ENCODE measurements around the gene OR10G6. TPM values are rescaled to one million over a fixed set of nuclear protein-coding genes. Genes with fewer than 3 reads are reported as not detected.

OR10G6 gene, protein sequence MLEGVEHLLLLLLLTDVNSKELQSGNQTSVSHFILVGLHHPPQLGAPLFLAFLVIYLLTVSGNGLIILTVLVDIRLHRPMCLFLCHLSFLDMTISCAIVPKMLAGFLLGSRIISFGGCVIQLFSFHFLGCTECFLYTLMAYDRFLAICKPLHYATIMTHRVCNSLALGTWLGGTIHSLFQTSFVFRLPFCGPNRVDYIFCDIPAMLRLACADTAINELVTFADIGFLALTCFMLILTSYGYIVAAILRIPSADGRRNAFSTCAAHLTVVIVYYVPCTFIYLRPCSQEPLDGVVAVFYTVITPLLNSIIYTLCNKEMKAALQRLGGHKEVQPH
- not detected for total RNA-seq
- long read RNA-seq, donor 1 = 0 reads
- long read RNA-seq, donor 2 = 0 reads

DNA sequence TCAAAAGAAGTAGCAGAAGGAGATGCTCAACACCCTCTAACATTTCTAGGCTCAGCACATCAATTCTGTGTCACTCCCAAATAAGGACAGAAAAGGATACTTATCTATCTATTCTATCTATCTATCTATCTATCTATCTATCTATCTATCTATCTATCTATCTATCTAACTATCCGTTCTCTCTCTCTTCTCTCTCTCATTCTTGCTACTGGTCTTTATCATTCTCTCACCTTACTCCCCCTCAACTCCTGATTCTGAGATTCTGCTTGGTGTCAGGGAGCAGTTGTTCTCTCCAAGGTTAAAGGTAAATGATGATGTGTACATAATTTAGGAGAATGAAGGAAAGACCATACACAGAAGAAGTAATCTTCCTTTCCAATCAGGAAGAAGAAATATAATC is at the start of gene OR10G6:
TSS of gene OR10G6 (minus strand) at position 43 of the 400 bp plus-strand sequence. CDS start at position 43, 0 bp downstream.
- ATAC-seq (no peak), DNase-seq (no peak)
- TF ChIP-seq, protein P1, sequence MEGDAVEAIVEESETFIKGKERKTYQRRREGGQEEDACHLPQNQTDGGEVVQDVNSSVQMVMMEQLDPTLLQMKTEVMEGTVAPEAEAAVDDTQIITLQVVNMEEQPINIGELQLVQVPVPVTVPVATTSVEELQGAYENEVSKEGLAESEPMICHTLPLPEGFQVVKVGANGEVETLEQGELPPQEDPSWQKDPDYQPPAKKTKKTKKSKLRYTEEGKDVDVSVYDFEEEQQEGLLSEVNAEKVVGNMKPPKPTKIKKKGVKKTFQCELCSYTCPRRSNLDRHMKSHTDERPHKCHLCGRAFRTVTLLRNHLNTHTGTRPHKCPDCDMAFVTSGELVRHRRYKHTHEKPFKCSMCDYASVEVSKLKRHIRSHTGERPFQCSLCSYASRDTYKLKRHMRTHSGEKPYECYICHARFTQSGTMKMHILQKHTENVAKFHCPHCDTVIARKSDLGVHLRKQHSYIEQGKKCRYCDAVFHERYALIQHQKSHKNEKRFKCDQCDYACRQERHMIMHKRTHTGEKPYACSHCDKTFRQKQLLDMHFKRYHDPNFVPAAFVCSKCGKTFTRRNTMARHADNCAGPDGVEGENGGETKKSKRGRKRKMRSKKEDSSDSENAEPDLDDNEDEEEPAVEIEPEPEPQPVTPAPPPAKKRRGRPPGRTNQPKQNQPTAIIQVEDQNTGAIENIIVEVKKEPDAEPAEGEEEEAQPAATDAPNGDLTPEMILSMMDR (IDR thresholded peaks at IDR 0.05) = no peak
- Histone ChIP-seq H3K4me1 (ENCODE audit: low read depth) (no peaks in the 10 kb centered on the region), H3K4me3 (no peak within 1 kb of the TSS), H3K9me3 (no peaks in the 10 kb centered on the region), H3K36me3 (ENCODE audit: low read depth) (no peaks in the 10 kb centered on the region)
- intact Hi-C loops (cut with DNase I, micrococcal nuclease) = no loop called here

DNA sequence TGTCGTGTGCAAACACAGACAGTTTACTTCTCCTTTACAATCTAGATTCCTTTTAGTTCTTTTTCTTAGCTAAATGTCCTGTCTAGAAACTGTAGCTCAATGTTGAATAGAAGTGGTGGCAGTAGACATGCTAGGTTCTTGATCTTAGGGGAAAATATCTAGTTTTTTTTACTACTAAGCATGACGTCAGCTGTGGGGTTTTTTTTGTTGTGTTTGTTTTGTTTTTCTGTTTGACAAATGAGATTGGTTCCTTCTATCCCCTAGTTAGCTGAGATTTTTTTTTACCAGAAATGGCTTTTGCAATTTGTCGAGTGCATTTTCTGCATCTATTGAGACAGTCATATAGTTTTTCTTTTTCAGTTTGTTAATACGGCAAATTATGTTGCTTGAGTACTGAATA is 48.5 kb upstream of the OR10G6 start:
- Histone ChIP-seq H3K4me3 (no peak overlapping the region), H3K36me3 (ENCODE audit: low read depth) (no peaks in the 10 kb centered on the region), H3K4me1 (ENCODE audit: low read depth) (no peaks in the 10 kb centered on the region), H3K9me3 (no peaks in the 10 kb centered on the region)
- intact Hi-C loops (cut with DNase I, micrococcal nuclease) = no loop called here
- DNase-seq = no peak
- ATAC-seq = no peak
- TF ChIP-seq, protein P1 (IDR thresholded peaks at IDR 0.05) = no peak

DNA sequence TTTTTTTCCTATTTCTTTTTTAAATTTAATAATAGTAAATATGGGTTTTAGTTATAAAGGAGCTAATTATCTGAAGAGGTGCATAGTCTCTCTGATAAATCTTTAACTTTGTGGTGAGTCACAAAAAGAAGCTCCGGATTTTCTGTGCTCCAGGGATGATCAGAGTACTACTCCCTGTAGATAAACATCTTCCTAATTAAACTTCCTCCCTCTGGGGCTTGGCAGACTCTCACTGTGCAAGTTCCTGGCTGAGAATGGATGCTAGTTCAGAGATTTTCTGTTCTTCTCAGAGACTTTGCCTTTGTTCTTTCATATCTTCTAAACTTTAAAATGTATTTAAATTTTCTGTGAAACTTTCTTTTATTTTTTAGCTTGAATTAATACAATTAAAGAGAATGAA is 46.3 kb upstream of the OR10G6 start, which contains the start of gene OR10G7:
TSS of gene OR10G7 (minus strand) at position 72 of the 400 bp plus-strand sequence. CDS start 2,324 bp downstream, outside the sequence.
- no peak for DNase-seq
- H3K9me3 ChIP-seq = no peaks in the 10 kb centered on the region
- no peaks in the 10 kb centered on the region for H3K4me1 ChIP-seq (ENCODE audit: low read depth)
- no peak for ATAC-seq
- TF ChIP-seq, protein P1 (IDR thresholded peaks at IDR 0.05) = no peak
- intact Hi-C loops (cut with DNase I, micrococcal nuclease) = no loop called here
- no peaks in the 10 kb centered on the region for H3K36me3 ChIP-seq (ENCODE audit: low read depth)
- no peak within 1 kb of the TSS for H3K4me3 ChIP-seq

DNA sequence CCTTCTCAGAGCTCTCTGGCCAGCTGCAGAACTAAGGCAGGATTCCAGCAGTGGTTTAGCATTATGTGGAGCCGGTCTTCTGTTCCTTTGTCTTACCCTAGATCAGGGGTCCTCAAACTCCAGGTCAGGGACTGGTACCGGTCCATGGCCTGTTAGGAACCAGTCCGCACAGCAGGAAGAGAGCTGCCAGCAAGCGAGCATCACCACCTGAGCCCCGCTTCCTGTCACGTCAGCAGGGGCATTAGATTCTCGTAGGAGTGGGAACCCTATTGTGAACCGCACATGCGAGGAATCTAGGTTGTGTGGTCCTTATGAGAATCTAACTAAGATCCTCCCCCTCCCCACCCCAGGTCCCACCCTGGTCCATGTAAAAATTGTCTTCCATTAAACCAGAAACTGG is 44.6 kb upstream of the OR10G6 start:
- TF ChIP-seq, protein P1 (IDR thresholded peaks at IDR 0.05) = no peak
- Histone ChIP-seq H3K36me3 (ENCODE audit: low read depth) (no peaks in the 10 kb centered on the region), H3K4me3 (no peak overlapping the region), H3K9me3 (no peaks in the 10 kb centered on the region), H3K4me1 (ENCODE audit: low read depth) (no peaks in the 10 kb centered on the region)
- no peak for DNase-seq
- ATAC-seq = no peak
- intact Hi-C loops (cut with DNase I, micrococcal nuclease) = no loop called here

DNA sequence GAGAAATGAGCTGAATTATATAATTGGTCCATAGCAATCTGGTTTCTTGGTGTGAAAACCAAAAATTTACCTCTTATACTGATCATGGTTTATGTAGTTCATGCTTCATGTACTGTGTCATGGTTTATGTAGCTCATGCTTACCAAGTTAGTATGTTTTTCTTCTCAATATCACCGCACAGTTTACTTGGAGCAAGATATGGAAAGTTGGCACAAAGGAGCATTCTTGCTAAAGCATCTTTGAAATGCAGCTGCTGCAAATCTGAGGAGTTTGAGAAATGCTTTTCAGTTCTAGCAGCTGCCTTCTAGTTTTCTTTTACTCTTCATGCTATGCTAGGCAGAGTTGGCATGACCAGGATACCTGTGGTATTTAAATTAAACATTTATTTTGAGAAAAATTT is 41.7 kb upstream of the OR10G6 start:
- no peak for ATAC-seq
- no peak for DNase-seq
- intact Hi-C loops (cut with DNase I, micrococcal nuclease) = no loop called here
- Histone ChIP-seq H3K4me1 (ENCODE audit: low read depth) (no peaks in the 10 kb centered on the region), H3K36me3 (ENCODE audit: low read depth) (no peaks in the 10 kb centered on the region), H3K9me3 (no peaks in the 10 kb centered on the region), H3K4me3 (no peak overlapping the region)
- TF ChIP-seq, protein P1 (IDR thresholded peaks at IDR 0.05) = no peak

All from mucosa of descending colon (tissue), 3 donors.